Peyer's patch (tissue), 4 donors: ENCODE results near the gene NPEPPS. TPM values are rescaled to one million over a fixed set of nuclear protein-coding genes. Genes with fewer than 3 reads are reported as not detected.

Experiments used
- DNase-seq, 3 donors: peaks; one replicate each; pipeline ENCODE4 v3.0.0-alpha.2; 2017 to 2019
- H3K27ac ChIP-seq, 4 donors: fragments of 200-600 bp; sonication (generic); one replicate each; pipeline ENCODE4 v1.5.1; 2016 to 2019
- H3K27me3 ChIP-seq, 2 donors: fragments of 200-600 bp; sonication (generic); one replicate each; pipeline ENCODE4 v1.5.1; 2019
- H3K36me3 ChIP-seq, 3 donors: fragments of 200-600 bp; sonication (generic); one replicate each; pipeline ENCODE4 v1.5.1; 2016 to 2019
- H3K4me1 ChIP-seq, 4 donors: fragments of 200-600 bp; sonication (generic); one replicate each; pipeline ENCODE4 v1.5.1; 2016 to 2019
- H3K4me3 ChIP-seq, 4 donors: fragments of 200-600 bp; sonication (generic); 1 replicate in 3 of 4; 2 replicates in 1 of 4; pipeline ENCODE4 v1.5.1; 2016 to 2019; ENCODE audit warnings: mild to moderate bottlenecking in 1 of 4
- H3K9me3 ChIP-seq, 4 donors: fragments of 200-600 bp; sonication (generic); one replicate each; pipeline ENCODE4 v1.5.1; 2016 to 2019; ENCODE audit warnings: mild to moderate bottlenecking in 1 of 4
- CTCF ChIP-seq, 6 experiments: fragments of 450-650 bp in 4 of 6; fragments of 200-600 bp in 2 of 6; sonication (generic) in 1 of 6; IDR thresholded peaks; one replicate each; pipeline ENCODE4 v1.5.1; 2017 to 2019; ENCODE audit warnings: antibody characterized with exemption in 6 of 6, mild to moderate bottlenecking in 3 of 6, moderate library complexity in 1 of 6
- POLR2A ChIP-seq, 2 donors: fragments of 450-650 bp; IDR thresholded peaks; one replicate each; pipeline ENCODE4 v1.5.1; 2017; ENCODE audit warnings: antibody characterized with exemption in 2 of 2, mild to moderate bottlenecking in 2 of 2, moderate library complexity in 2 of 2
- total RNA-seq, 4 donors: library from RNA; depleted of rRNA; stranded (reverse); fragments of >200 nt; gene quantifications; one replicate each; pipeline ENCODE4 v1.1.0, GENCODE V29; 2016

The NPEPPS gene
- total RNA-seq, 4 donors from 2014 or later, result 124 to 207 (median 165) TPM

GRCh38 chr17:47634870-47635269, 104.0 kb downstream of the NPEPPS start:
- Histone ChIP-seq H3K36me3 (no peaks in the 10 kb centered on the region), H3K4me1 (no peaks in the 10 kb centered on the region), H3K27me3 (no peaks in the 10 kb centered on the region), H3K27ac (no peak overlapping the region), H3K4me3 (no peak overlapping the region), H3K9me3 (no peaks in the 10 kb centered on the region)
- TF ChIP-seq CTCF (IDR thresholded peaks at IDR 0.05) (no peak), POLR2A (IDR thresholded peaks at IDR 0.05) (no peak)
- no peak for DNase-seq

GRCh38 chr17:47635734-47636133, 104.8 kb downstream of the NPEPPS start:
- Histone ChIP-seq H3K4me1 (no peaks in the 10 kb centered on the region), H3K27me3 (no peaks in the 10 kb centered on the region)
- TF ChIP-seq POLR2A (IDR thresholded peaks at IDR 0.05), result no peak
- no peak for TF ChIP-seq CTCF (IDR thresholded peaks at IDR 0.05)

GRCh38 chr17:47636273-47637030, 105.5 kb downstream of the NPEPPS start:
- H3K27ac ChIP-seq, result no peak overlapping the region
- no peak for TF ChIP-seq CTCF (IDR thresholded peaks at IDR 0.05)
- no peak for TF ChIP-seq POLR2A (IDR thresholded peaks at IDR 0.05)
- H3K4me1 ChIP-seq, result no peaks in the 10 kb centered on the region
- DNase-seq, result no peak
- H3K27me3 ChIP-seq, result no peaks in the 10 kb centered on the region
- no peaks in the 10 kb centered on the region for H3K36me3 ChIP-seq
- H3K4me3 ChIP-seq, result no peak overlapping the region
- H3K9me3 ChIP-seq, result no peaks in the 10 kb centered on the region

More at GRCh38 chr17:47635734-47636133, 104.8 kb downstream of the NPEPPS start:
- Histone ChIP-seq H3K27ac (no peak overlapping the region), H3K36me3 (no peaks in the 10 kb centered on the region), H3K4me3 (no peak overlapping the region), H3K9me3 (no peaks in the 10 kb centered on the region)
- DNase-seq, result no peak

GRCh38 chr17:47638903-47639302, 108.0 kb downstream of the NPEPPS start:
- Histone ChIP-seq H3K27me3 (no peaks in the 10 kb centered on the region), H3K4me3 (no peak overlapping the region), H3K27ac (no peak overlapping the region), H3K36me3 (no peaks in the 10 kb centered on the region), H3K9me3 (no peaks in the 10 kb centered on the region), H3K4me1 (no peaks in the 10 kb centered on the region)
- TF ChIP-seq CTCF (IDR thresholded peaks at IDR 0.05) (no peak), POLR2A (IDR thresholded peaks at IDR 0.05) (no peak)
- no peak for DNase-seq

GRCh38 chr17:47640076-47640475, 109.2 kb downstream of the NPEPPS start:
- H3K27me3 ChIP-seq, result no peaks in the 10 kb centered on the region
- no peak overlapping the region for H3K27ac ChIP-seq
- H3K36me3 ChIP-seq, result no peaks in the 10 kb centered on the region
- H3K4me1 ChIP-seq, result no peaks in the 10 kb centered on the region
- H3K4me3 ChIP-seq, result no peak overlapping the region
- DNase-seq, result no peak
- TF ChIP-seq POLR2A (IDR thresholded peaks at IDR 0.05) (no peak), CTCF (IDR thresholded peaks at IDR 0.05) (no peak)
- H3K9me3 ChIP-seq, result no peaks in the 10 kb centered on the region
